Fibroblast of skin of left biceps (primary cell): ENCODE measurements around the gene CCDC192.
"Not testable (repeated sequence)": the region's sequence is repeated elsewhere in the genome, so short reads cannot be mapped to it uniquely, and the experiment has no call there.

Source experiments
- DNase-seq, 2 experiments: peaks; one replicate each; pipeline ENCODE4 v3.0.0-alpha.2; 2013; ENCODE audit warnings: low read depth in 2 of 2

CCDC192 gene

GRCh38 chr5:127699416-127699815, 3.8 kb upstream of the CCDC192 start:
- no peak for DNase-seq

GRCh38 chr5:127700237-127700766, 2.9 kb upstream of the CCDC192 start:
- DNase-seq, result no peak

DNA sequence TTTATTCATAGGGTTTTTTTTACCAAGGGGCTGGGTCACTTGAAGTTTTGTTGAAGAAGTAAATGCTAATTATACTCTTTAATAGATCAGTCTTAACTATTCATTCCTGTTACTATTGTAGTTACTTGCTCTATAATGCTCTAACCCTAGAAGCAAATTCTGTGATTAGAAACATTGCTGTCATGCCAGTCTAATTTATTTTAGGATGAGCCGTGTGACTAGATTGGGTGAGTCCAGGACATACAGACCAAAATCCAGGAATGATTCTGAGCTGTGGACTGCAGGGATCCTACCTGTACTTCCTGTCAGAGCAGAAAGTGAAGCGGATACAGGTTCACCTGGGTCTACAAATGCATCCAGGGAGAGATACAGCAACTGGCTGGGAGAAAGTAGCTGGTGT, 757 bp upstream of the CCDC192 start:
- DNase-seq, result no peak

GRCh38 chr5:127705120-127705892, 2.1 kb downstream of the CCDC192 start:
- DNase-seq, result peak in 1 of 2 experiments; percentile 43

DNA sequence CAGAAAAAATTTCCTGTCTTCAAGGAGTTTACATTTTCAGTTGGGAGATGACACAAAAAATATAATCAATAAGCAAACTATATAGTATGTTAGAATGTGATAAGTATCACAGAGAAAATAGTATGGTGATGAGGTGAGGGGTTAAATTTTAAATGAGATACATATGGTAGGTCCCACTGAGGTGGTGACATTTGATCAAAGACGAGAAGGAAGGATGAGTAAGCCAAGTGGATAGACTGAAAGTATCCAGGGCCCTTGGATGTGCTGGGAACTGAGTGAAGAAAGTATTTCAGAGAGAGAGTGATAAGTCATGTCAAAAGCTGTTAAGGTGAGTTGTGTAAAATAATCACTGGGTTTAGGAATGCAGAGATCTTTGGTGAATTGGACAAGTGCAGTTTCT, 3.5 kb downstream of the CCDC192 start:
- DNase-seq, result no peak

GRCh38 chr5:127707209-127707608, 4.0 kb downstream of the CCDC192 start:
- DNase-seq, result no peak

- DNase-seq, result not testable (repeated sequence)
Measured at GRCh38 chr5:127713083-127713482, 9.9 kb downstream of the CCDC192 start.

DNA sequence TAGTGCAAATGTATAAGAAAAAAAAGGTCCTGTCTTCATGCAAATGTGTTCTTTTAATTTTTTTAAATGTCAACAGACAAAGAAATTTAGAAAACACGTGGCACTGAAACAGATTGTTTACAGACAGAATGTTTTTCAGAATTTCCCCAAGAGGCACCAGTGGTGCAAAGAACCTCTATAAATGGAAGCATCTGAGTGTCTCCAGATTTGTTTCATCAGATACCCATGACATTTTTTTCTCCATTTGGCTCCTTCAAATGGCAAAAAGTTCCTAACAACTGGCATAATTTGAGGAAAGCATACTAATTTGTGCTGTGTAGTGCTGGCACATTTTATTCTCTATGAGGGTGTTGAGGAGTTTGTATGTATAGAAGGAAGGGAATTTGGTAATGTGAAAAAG, 15.0 kb downstream of the CCDC192 start:
- no peak for DNase-seq

DNA sequence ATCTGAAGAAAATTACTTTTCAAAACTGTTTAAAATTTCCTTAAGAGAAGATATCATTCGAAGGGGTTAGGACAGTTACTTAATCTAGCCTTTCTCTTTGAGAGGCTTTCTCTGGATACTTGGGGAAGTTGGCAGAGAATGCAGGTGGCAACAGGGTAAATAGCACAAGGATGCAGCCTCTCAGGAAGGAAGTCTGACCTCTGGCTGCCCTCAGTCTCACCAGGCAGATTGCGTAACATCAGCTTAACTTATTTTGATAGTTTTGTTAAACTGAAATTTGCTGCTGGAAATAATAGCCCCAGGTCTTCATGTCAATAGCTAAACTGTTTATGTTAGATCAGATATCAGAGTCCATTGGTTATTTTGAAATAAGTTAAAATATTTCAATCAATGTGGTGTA, 20.4 kb downstream of the CCDC192 start:
- DNase-seq, result no peak

DNA sequence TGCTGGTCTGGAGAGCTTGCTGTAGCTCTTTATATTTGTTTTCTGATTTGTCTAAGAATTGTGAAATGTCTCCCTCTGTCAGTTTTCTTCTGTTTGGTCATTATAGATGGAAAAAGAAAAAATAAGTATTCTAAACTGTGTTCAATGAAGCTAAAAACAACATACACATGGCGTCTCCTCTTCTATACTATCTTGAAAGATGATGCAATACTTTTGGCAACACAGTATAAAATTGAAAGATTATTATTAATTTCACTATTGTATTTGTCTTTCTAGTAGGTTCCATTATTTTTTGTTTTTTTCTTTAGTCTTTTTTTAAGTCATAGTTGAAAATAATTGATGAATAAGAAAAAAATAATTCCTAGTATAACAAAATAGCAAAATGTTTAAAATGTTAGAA, 22.5 kb downstream of the CCDC192 start:
- DNase-seq, result no peak

- DNase-seq, result no peak
Measured at GRCh38 chr5:127732963-127733362, 29.8 kb downstream of the CCDC192 start.

- DNase-seq, result not testable (repeated sequence)
Measured at GRCh38 chr5:127739348-127739747, 36.2 kb downstream of the CCDC192 start.

- no peak for DNase-seq
Measured at GRCh38 chr5:127739807-127740384, 36.7 kb downstream of the CCDC192 start.

DNA sequence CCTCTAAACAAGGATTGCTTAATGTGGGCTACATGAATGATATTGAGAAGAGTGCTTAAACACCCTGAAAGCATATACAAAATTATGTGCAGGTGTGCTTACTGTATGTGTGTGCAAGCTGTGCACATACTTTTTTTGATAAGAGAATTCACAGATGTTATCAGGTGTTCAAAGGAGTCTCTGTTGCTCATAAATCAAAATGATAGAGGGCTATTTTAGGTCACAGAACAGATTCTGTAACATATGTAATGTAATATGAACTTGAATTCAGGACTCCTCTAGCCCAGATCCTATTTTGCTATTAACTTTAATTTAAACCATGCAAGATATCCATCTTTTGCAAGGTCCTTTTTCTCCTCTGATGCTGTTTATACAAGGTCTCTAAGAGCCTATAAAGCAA, 38.2 kb downstream of the CCDC192 start:
- no peak for DNase-seq

GRCh38 chr5:127744241-127744640, 41.0 kb downstream of the CCDC192 start:
- DNase-seq, result no peak

DNA sequence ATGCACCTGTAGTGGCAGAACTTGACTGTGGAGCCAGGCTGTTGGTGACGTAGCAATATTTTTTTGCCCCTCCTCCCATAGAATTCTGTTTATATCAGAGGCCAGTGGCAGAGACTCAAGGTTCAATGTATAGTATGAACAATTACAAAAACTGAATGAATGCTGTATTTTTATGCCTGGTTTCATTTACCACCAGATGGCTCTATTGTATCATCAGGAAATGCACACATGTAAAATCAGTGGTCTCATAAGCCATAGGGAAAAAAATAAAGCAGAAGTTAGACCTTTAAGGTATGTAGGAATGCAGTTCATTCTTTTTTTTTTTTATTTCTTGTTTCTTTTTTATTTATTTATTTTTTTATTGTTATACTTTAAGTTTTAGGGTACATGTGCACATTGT, 43.6 kb downstream of the CCDC192 start:
- DNase-seq, result peak in 1 of 2 experiments; percentile 30

DNA sequence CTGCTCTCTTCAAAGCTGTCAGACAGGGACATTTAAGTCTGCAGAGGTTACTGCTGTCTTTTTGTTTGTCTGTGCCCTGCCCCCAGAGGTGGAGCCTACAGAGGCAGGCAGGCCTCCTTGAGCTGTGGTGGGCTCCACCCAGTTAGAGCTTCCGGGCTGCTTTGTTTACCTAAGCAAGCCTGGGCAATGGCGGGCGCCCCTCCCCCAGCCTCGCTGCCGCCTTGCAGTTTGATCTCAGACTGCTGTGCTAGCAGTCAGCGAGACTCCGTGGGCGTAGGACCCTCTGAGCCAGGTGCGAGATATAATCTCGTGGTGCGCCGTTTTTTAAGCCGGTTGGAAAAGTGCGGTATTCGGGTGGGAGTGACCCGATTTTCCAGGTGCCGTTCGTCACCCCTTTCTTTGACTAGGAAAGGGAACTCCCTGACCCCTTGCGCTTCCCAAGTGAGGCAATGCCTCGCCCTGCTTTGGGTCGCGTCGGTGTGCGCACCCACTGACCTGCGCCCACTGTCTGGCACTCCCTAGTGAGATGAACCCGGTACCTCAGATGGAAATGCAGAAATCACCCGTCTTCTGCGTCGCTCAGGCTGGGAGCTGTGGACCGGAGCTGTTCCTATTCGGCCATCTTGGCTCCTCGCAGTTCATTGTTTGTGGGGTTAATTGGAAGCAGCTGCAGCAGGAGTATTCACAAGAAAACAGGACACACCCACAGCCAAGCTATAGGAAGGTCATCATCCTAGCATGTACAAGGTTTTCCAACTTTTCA, 49.5 kb downstream of the CCDC192 start:
- not testable (repeated sequence) for DNase-seq

- DNase-seq, result peak; percentile 26 to 34
Measured at GRCh38 chr5:127754259-127754658, 51.1 kb downstream of the CCDC192 start.

- DNase-seq, result no peak
Measured at GRCh38 chr5:127754706-127755105, 51.5 kb downstream of the CCDC192 start.

- peak; percentile 27 to 33 for DNase-seq
Measured at GRCh38 chr5:127757576-127757975, 54.4 kb downstream of the CCDC192 start.

GRCh38 chr5:127758766-127759283, 55.6 kb downstream of the CCDC192 start:
- DNase-seq, result no peak

- DNase-seq, result no peak
Measured at GRCh38 chr5:127761869-127762268, 58.7 kb downstream of the CCDC192 start.
